Tracheal epithelial cell (primary cell): ENCODE results near the gene GTPBP1. TPM values are rescaled to one million over a fixed set of nuclear protein-coding genes. Genes with fewer than 3 reads are reported as not detected.

Experiments used
- total RNA-seq: library from RNA; depleted of rRNA; stranded (reverse); fragments of >200 nt; gene quantifications from 2 replicates; pipeline ENCODE4 v1.2.1, GENCODE V29; 2014

GTPBP1 gene
- 22.2 and 27.7 TPM in 2 replicates for total RNA-seq

DNA sequence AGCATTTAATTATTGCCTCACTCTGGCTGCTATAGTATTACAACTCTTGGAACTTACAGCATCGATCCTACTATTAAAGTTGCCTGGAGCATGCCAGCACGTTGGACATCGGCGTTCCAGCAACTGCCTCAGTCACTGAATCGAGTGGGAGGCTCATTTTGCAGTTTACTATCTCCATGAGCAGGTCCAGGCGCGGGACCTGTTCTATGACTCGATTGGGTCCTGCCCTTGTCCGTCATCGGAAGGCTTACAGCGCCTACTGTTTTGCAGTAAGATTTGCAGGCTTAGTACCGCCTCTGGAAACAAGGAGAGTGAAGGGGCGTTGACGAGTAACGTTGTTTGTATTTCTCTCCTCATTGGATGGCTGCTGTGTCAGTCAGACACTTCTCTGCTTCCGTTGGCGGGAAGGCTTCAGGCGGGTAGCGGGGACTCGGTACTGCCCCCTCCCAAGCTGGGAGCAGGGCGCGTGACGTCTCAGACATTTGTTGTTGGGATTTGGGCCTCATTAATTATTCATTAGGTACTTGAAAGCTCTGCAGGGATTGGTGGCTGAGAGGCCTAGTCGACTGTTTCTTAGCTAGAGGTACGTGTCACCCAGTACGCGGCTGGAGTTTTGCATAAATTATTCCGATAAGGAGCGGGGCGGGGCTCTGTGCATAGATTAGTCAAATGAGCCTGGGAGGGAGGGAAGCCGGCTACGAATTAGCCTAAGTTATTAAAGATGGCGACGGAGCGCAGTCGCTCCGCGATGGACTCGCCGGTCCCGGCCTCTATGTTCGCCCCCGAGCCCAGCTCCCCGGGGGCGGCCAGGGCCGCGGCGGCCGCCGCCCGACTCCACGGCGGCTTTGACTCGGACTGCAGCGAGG, at the start of gene GTPBP1:
GTPBP1 (plus strand) TSS at position 710 of the 866 bp plus-strand sequence; CDS start at position 722, 12 bp downstream.

DNA sequence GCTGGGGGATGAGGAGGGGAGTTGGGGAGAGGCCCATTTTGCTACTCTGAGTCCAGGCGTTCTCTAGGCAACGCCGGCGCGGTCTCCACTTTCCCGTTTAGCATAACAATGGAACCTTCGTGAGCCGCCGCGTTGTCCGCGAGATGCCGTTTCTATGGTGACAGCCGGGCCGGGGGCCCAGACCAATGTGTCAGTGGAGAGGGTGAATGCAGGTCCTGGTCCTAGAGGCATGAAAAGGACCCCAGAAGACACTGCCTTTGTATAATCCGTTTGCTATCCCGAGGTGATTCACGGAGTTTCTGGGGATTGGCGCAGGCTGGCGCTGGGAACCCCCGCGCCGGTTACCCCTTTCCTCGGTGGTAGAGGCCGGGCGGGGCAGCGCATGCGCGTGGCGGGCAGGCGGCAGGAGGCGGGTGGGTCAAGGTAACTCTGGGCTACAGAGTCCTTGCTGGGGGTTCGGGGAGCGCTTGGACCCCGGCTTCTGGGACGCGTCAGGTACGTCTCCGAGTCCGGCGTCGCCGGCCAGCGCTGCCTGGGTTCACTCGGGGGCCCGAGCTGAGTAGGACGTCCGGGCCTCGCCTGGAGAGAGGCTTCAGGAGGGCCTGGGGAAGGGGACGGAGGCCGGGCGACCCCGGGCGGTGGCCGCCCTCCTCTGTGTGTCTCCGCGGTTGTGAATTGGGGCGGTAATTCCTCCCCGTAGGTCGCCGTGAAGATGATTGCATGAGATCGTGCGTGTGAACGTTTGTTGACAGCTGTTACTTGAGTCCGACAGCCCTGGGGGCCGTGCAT, 49.3 kb upstream of the GTPBP1 start, which contains the start of the genes CBY1 and FAM227A:
CBY1 (plus strand) TSS at position 383 of the 789 bp plus-strand sequence. CDS start 11,417 bp downstream, outside the sequence.
FAM227A (minus strand) TSS at position 137 of the 789 bp plus-strand sequence. CDS start 6,224 bp downstream, outside the sequence.

DNA sequence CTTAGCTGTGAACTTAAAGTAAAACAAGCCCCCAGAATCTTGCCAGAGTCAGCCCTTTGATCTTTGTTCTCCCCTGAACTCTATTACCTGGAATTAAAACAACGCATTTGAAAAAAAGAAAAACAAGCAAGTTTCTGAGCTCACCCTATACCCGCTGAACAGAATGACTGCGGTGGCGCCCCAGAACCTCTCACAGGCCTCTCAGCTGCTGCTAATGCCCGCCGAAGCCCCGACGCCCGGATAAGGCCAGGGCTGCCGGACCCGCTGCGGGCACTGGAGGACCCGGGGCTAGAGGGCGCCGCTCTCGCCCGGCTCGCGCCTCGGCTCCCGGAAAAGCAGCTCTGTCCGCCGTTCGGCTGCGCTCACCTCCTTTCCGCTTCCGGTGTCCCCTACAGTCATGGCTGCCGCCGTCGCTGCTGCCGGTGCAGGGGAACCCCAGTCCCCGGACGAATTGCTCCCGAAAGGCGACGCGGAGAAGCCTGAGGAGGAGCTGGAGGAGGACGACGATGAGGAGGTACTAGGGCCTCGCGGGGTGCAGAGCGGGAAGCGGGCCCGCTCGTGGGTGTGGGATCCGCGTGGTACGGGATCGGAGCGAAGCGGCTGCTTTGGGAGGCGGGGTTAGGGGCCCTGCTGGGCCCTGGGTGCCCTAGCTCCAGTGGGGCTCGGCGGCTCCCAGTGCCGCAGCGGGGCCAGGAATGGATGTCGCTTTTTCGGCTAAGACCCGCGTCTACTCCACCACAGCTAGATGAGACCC, 24.0 kb upstream of the GTPBP1 start, which contains the start of gene TOMM22:
TOMM22 (plus strand) TSS at position 376 of the 754 bp plus-strand sequence; CDS start at position 398, 22 bp downstream.

DNA sequence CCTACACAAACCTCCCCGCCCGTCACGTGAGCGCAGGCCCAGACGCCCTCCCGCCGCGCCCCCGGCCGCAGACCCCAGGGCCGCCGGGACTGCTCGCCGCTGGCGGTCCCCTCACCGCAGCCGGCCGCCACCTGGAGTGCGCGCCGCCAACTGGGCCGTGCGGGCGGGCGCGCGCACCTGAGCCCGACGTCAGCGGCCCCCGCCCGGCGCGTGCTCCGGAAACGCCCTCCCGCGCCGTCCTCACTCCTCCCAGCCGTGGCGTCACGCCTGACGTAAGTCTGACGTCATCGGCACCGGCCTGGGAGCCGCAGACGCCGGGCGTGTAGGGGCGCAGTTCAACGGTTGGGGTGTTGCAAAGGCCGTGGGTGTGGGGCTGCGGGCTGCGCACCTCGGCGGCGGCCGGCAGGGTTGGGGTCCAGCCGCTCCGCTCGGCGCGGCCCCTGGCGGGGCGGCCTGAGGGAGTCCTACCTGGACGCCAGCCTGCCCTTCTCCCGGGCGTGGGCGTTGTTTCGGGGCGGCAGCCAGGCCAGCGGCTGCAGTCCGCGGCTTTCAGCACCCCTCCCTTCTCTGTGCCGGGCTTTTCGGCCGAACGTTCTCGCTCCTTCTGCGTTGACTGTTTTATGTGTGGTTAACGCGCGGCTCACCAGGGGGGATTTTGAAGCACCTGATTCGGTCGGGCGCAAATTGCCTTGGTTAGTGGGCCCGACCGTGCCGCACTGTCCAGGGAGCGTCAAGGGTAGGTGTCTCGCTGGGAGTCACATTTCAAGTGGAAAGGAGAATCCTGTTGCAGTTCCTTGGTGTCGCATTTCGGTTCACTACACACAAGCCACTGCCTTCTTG, 4.7 kb upstream of the GTPBP1 start, which contains the start of gene JOSD1:
JOSD1 (minus strand) TSS at position 155 of the 840 bp plus-strand sequence. CDS start 956 bp downstream, outside the sequence.

DNA sequence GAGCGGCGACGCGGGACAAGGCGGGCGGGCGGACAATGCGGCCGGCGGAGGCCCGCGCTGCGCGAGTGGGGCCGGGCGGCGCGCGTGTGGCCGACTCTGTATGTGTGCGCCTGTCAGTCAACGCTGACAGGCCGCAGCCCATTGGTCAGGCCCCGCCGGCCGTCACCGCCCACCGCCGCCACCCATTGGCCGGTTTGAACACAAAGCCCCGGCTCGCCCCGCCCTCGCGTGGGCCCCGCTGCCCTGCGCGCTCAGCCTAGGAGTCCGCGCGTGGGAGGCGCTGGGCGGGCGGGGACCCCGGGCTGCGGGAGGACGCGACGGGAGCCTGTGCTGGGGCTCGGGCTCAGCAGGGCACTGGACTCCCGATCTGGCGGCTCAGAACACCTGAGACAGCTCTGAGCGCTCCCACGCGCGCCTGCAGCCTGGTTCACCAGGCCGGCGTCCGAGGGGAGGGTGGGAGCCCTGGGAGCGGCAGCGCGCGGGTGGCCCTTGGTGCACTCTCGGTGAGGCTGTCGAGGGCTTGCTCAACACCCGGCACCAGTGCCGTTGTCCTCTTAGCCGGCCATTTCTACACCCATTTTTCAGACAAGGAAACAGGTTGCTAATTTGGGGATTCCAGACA, 50.3 kb downstream of the GTPBP1 start, which contains the start of gene SUN2:
SUN2 (minus strand) TSS at position 88 of the 622 bp plus-strand sequence. CDS start 3,370 bp downstream, outside the sequence.

Other genes with a start within 250 kb of the GTPBP1 start
- gene KDELR3, start 237.8 kb upstream of the GTPBP1 start, total RNA-seq, result 3.2 and 25.3 TPM in 2 replicates
- 416 and 435 TPM in 2 replicates for gene DDX17, start 199.6 kb upstream of the GTPBP1 start, total RNA-seq
- gene DMC1, start 135.8 kb upstream of the GTPBP1 start, total RNA-seq, result 1.3 and 2.2 TPM in 2 replicates
- 0.21 and 0.48 TPM in 2 replicates for gene FAM227A, start 49.6 kb upstream of the GTPBP1 start, total RNA-seq
- 7.2 and 13.5 TPM in 2 replicates for gene CBY1, start 49.3 kb upstream of the GTPBP1 start, total RNA-seq
- gene TOMM22, start 24.0 kb upstream of the GTPBP1 start, total RNA-seq, result 64.8 and 71.4 TPM in 2 replicates
- gene JOSD1, start 5.0 kb upstream of the GTPBP1 start, total RNA-seq, result 101 and 133 TPM in 2 replicates
- 80.0 and 91.4 TPM in 2 replicates for gene SUN2, start 50.1 kb downstream of the GTPBP1 start, total RNA-seq
- gene DNAL4, start 88.2 kb downstream of the GTPBP1 start, total RNA-seq, result 17.8 and 39.6 TPM in 2 replicates
- gene NPTXR, start 138.1 kb downstream of the GTPBP1 start, total RNA-seq, result 0.48 TPM in 1 of 2 replicates, not detected in the other
- gene CBX6, start 166.3 kb downstream of the GTPBP1 start, total RNA-seq, result 12.0 and 14.1 TPM in 2 replicates